GM12878 (cell line): ENCODE results near the gene STAMBPL1. TPM values are rescaled to one million over a fixed set of nuclear protein-coding genes. Genes with fewer than 3 reads are reported as not detected.

Experiments used
- CBX5 ChIP-seq: sonication (generic); IDR thresholded peaks from 2 replicates; pipeline ENCODE4 v1.6.1; 2016; ENCODE audit warnings: low read depth, moderate library complexity, mild to moderate bottlenecking, inconsistent platforms
- CEBPB ChIP-seq, 2 experiments: fragments of 150-350 bp in 1 of 2; IDR thresholded peaks; 2 replicates each; pipeline ENCODE4 v1.6.1; 2012 to 2014; ENCODE audit warnings: low read depth in 2 of 2, low read length in 2 of 2, borderline replicate concordance in 1 of 2, inconsistent platforms in 1 of 2
- CHD1 ChIP-seq: IDR thresholded peaks from 2 replicates; pipeline ENCODE4 v1.6.1; 2012; ENCODE audit warnings: low read depth, low read length, improper control_type of control experiment
- DPF2 ChIP-seq: fragments of 450-650 bp; IDR thresholded peaks from 2 replicates; pipeline ENCODE4 v1.6.1; 2017; ENCODE audit warnings: mild to moderate bottlenecking
- FOXM1 ChIP-seq: IDR thresholded peaks from 2 replicates; pipeline ENCODE4 v1.6.1; 2012; ENCODE audit warnings: low read depth, mild to moderate bottlenecking, inconsistent platforms, low read length, moderate library complexity
- IRF4 ChIP-seq: IDR thresholded peaks from 2 replicates; pipeline ENCODE4 v1.6.1; 2011; ENCODE audit warnings: low read depth, low read length
- IRF5 ChIP-seq: fragments of 450-650 bp; IDR thresholded peaks from 2 replicates; pipeline ENCODE4 v1.6.1; 2017; ENCODE audit warnings: borderline replicate concordance
- MTA3 ChIP-seq: IDR thresholded peaks from 2 replicates; pipeline ENCODE4 v1.6.1; 2012; ENCODE audit warnings: low read length, inconsistent platforms, borderline replicate concordance
- NR2C2 ChIP-seq: IDR thresholded peaks from 2 replicates; pipeline ENCODE4 v1.6.1; 2011; ENCODE audit warnings: borderline replicate concordance, low read depth; ENCODE audit not compliant: control insufficient read depth, insufficient read length
- PKNOX1 ChIP-seq: fragments of 450-650 bp; IDR thresholded peaks from 2 replicates; pipeline ENCODE4 v1.6.1; 2016; ENCODE audit warnings: mild to moderate bottlenecking
- POU2F2 ChIP-seq: IDR thresholded peaks from 3 replicates; pipeline ENCODE4 v1.6.1; 2011; ENCODE audit warnings: low read depth, mild to moderate bottlenecking, low read length, borderline replicate concordance
- RB1 ChIP-seq: fragments of 450-650 bp; formaldehyde crosslinking; IDR thresholded peaks from 2 replicates; pipeline ENCODE4 v1.6.1; 2017; ENCODE audit warnings: mild to moderate bottlenecking, borderline replicate concordance
- RUNX3 ChIP-seq: IDR thresholded peaks from 2 replicates; pipeline ENCODE4 v1.6.1; 2012; ENCODE audit warnings: low read length, inconsistent platforms
- SKIL ChIP-seq: fragments of 450-650 bp; IDR thresholded peaks from 2 replicates; pipeline ENCODE4 v1.6.1; 2017; ENCODE audit warnings: mild to moderate bottlenecking, low read depth, inconsistent platforms; ENCODE audit not compliant: poor library complexity, severe bottlenecking
- SRF ChIP-seq, 2 experiments: IDR thresholded peaks; 2 replicates each; pipeline ENCODE4 v1.6.1; 2011; ENCODE audit warnings: low read depth in 2 of 2, low read length in 2 of 2, mild to moderate bottlenecking in 1 of 2, moderate library complexity in 1 of 2
- ZBTB4 ChIP-seq: fragments of 450-650 bp; formaldehyde crosslinking; IDR thresholded peaks from 2 replicates; pipeline ENCODE4 v1.4.0; 2022; ENCODE audit warnings: mild to moderate bottlenecking, moderate library complexity
- polyA plus RNA-seq, 11 experiments: library from polyadenylated mRNA; depleted of rRNA in 4 of 11; unstranded in 6 of 11; stranded (reverse) in 5 of 11; fragments of >200 nt; fragmentation: Nextera tagmentation in 4 of 11; fragmentation: Illumina TruSeq in 1 of 11; extraction: Ambion mirVana in 4 of 11; extraction: Trizol in 1 of 11; gene quantifications; 1 replicate in 1 of 11; 2 replicates in 10 of 11; pipeline versions ENCODE4 v1.2.1 to v1.2.3, GENCODE V29; 2011 to 2016; ENCODE audit warnings: inconsistent platforms in 2 of 11, missing spikeins in 2 of 11, low read depth in 1 of 11
- total RNA-seq, 4 experiments: library from RNA; depleted of rRNA in 3 of 4; stranded (reverse); fragments of >200 nt in 3 of 4; fragmentation: Illumina TruSeq in 1 of 4; extraction: Trizol in 1 of 4; gene quantifications; 2 replicates each; pipeline versions ENCODE4 v1.2.1 to v1.2.3, GENCODE V29; 2013 to 2021

Gene STAMBPL1
- total and polyA plus RNA-seq, 10 of the 15 experiments (the other 5 are each of a cell fraction or from before 2014, with no cell fraction given): 7.5 to 44.1 (median 25.4) TPM

GRCh38 chr10:88934900-88935672, 55.0 kb downstream of the STAMBPL1 start (continued):
- peak; percentile 46 for TF ChIP-seq SKIL
- no peak for TF ChIP-seq SRF (IDR thresholded peaks at IDR 0.05; ENCODE audit: low read depth in 2 of 2, low read length in 2 of 2)
- peak; percentile 41 for TF ChIP-seq RUNX3
- TF ChIP-seq CHD1: no peak
- no peak for TF ChIP-seq CBX5
- no peak for TF ChIP-seq IRF5
- TF ChIP-seq IRF4: peak; percentile 58; the same call in 1 of the 2 replicates
- TF ChIP-seq FOXM1: 0 out of 2 replicates have a peak, but pooled peaks have one; percentile 40
- TF ChIP-seq CEBPB (IDR thresholded peaks at IDR 0.05; ENCODE audit: borderline replicate concordance in 1 of 2, low read depth in 2 of 2, low read length in 2 of 2): no peak
- no peak for TF ChIP-seq NR2C2
- TF ChIP-seq RB1: 0 out of 2 replicates have a peak, but pooled peaks have one; percentile 7
- no peak for TF ChIP-seq MTA3
- TF ChIP-seq ZBTB4 (CRISPR knock-in tag): no peak
- peak; percentile 50; the same call in 1 of the 2 replicates for TF ChIP-seq PKNOX1
- TF ChIP-seq DPF2: peak; percentile 30; the same call in 1 of the 2 replicates
- TF ChIP-seq POU2F2: 0 out of 3 replicates have a peak, but pooled peaks have one; percentile 38
